Fibroblast of skin of right quadriceps (primary cell): ENCODE results near the gene CARNS1.

Experiments used
- DNase-seq: peaks from one replicate; pipeline ENCODE4 v3.0.0-alpha.2; 2013

Gene CARNS1

DNA sequence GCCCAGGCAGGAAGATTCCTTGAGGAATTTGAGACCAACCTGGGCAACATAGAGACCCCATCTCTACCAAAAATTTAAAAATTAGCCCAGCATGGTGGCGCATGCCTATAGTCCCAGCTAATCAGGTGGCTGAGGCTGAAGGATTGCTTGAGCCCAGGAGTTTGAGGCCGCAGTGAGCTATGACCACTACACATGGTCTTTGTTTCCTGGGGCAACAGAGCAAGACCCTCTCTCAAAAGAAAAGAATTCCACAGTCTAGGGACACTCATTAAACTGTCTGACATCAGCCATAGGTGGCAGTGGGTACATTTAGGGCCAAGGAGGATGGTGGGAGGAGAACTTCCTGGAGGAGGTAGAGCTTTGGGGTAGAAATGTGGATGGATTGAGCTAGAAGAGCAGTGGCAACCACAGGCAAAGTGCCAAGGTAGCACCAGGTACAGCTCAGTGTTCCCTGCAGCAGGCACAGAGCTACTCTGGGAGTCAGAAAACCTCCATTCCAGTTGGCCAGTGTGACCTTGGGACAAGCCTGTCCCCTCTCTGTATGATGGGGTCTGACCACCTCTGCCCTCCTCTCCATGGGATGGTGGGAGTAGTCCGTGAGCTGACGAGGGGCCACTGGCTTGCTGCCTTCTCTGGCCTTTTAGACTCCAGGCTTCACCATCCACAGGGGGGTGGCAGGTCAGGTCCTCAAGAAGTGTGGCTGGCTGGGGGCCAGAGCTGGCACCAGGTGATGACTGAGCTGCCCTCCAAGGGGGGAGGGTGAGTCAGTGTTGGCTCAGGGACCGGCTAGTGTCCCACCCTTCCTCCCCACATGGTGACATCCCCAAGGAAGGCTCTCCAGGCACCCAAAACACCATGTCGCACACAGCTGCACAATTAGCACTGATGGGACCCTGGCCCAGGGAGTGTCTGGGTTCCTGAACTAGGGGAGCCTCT, 38.3 kb upstream of the CARNS1 start:
- no peak for DNase-seq

DNA sequence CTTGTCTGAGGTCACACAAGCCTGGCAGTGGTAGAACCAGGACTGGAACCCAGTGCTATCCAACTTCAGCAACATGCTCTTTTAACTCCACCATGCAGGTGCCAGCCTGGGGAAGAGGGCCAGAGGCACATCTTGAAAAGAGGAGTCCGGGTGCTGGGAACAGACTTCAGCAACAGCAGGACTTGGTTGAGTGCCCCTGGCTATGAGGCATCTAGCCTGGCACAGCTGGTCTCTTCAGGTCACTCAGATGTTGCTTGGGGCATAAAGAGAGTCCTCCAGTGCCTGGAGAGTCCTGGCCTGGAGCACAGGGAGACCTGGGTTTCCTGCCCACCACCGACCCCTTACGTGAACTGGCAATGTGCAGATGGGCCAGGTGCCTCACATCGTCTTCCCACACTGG, 36.9 kb upstream of the CARNS1 start:
- no peak for DNase-seq

DNA sequence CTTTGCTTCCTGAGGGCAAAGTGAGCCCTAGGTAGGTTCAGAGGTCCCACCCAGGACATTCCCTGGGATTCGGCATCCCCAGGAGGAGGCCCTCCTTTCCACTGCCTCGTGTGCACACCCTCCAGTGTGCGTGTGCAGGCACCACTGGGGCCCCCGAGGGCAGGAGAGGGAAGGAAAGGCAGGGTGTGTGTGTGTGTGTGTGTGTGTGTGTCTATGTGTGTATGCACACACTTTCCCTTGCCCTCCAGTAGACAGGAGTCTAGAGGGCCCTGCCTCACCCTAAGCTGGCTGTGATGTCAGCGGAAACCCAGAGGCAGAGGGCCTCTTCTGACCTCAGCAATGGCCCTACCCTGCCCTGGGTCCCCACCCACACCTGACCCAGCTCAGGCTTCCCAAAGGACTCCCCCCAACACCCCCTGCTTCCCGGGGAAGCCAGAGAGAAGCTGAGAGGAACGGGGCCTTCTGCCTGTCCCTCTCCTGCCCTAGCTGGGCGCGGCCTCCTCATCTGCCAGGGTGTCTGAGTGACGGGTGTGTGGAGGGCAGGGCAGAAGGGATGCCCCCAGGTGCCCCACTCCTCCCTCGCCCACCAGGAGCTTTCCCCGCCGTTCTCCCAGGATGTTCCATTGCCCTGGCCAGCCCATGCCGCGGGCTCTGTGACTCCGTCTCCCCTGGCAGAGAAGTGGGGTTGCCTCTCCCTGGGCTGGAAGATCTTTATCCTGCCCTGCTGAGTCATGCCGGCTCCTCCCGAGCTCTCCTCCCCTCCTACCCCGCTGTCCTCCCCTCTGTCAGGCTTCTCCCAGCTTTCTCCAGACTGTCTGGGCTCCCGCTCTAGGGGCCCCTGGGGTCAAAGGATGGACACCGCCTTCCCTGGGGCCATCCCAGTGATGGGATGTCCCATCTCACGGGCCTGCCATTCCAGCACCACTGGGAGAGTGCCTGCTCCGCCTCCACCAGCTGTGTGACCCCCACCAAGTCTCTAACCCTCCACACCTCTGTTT, 36.1 kb upstream of the CARNS1 start:
- DNase-seq: peak; percentile 52

DNA sequence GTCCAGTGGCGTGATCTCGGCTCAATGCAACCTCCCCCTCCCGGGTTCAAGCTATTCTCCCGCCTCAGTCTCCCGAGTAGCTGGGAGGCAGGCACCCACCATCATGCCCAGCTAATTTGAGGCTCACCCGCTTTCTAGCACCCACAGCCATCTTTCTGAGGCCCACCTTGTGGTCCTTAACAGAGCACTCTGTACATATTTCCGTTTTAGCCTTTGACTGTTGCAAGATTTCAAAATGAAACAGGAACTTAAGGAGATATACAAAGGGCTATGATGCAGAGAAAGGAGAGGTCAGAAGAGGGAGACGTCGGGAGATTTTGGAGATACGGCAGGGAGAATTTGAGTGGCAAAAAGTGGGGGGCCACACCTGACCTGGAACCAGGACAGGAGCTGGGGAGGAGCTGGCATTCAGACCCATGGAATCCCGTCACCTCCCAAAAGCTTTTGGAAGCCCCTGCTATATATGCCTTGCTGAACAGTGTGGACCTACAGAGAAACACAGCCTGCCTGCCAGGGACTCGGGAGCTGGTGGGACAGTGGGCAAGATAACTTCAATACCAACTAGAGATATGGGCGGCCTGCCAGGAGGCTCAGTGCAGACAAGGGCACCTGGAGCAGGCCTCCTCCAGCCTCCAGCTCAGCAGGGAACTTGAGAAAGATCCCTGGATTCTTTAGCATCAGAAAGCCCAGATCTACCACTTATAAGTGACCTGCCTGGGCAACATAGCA, 34.1 kb upstream of the CARNS1 start:
- DNase-seq: no peak

DNA sequence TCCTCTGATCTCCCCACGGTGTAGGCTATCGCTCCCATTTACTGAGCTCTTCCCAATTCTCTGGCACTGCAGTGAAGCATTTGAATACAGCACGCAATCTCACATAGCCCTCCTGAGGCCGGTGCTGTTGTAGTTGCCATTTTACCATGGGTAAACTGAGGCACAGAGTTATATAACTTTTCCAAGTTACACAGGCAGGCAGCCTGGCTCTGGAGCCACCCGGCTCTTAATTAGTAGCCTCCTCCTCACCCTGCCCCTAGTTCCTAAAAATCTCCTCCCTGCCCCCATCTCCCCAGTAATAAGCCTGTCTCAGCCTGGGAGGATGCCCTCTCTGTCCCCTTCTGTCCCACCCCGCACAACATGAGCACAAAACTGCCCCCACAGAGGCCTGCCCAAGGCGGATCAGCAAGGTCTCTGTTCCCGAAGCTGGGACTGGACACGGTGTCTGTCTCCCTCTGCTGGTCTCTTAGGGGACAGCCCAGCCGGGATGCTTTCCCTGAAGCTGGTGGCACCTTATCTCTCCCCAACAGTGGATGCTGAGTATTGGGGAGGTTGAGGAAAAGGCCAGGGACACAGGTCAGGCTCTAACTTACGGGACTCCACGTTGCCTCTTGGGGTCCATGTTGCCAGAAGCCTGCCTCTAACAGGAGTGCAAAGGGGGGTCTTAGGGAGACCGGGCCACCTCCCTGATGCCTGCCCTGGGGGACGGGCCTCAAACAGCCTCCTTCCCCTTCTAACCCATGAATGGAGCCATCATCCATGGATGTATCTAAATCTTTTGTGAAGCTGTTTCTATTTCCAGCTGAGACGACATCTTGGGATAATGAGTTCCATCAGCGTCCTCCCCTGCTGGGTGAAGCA, 33.0 kb upstream of the CARNS1 start:
- peak; percentile 70 for DNase-seq

DNA sequence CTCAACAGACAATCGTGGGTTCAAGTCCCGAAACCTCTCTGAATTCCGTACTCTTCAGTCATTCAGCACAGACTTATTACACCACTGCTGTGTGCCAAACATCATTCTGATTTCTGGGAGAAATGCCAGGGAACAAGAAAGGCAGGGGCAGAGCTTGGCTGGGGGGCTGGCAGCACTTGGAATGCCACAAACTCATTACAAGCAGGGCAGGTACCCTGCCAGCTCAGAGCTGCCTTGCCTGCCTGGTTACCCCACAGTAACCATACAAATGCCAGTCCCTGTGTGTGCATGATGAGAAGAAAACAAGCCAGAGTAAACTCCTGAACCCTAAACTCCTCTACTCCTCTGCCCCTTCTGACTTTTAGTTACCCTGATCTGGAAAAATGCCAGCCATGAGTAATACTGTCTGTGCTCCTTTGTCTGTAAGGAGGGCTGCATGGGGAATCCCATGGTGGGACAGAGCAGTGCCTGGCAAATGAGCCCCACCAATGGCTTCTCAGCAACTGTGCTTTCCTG, 30.6 kb upstream of the CARNS1 start:
- peak; percentile 68 for DNase-seq

DNA sequence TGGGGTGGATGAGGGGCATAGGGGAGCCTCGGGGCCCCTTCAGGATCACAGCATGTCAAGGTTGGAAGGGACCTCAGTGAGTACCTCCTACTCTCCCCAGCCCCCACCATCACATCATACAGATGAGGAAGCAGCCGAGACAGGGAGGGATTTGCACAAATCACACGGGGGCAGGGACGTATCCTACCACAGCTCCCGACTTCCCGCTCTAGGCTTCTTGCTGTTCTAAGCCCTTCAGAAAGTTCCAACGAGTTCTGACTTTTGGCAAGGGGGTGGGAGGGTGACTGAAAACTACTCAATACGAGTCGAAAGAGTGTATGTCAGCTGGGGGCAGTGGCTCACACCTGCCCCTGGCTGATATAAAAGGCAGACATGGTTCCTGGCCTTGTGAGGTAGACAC, 28.4 kb upstream of the CARNS1 start:
- DNase-seq: no peak

DNA sequence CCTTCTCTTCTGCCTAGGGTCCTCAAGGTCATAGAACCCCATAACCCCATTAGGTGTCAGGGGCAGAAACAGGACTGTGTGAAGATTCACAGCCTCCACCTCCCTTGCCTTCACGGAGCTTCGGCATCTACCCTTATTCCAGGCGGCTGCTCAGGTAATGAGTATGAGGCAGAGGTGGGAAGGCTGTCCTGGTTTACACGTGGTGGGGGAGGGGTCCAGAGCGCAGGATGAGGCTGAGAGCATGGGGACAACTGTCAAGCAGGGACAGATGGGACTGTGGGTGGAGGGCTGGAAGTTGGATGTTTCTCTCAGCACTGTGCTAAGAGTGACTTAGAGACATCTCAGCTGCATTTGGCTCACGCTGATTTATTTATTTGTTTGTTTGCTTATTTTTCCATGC, 28.0 kb upstream of the CARNS1 start:
- no peak for DNase-seq

DNA sequence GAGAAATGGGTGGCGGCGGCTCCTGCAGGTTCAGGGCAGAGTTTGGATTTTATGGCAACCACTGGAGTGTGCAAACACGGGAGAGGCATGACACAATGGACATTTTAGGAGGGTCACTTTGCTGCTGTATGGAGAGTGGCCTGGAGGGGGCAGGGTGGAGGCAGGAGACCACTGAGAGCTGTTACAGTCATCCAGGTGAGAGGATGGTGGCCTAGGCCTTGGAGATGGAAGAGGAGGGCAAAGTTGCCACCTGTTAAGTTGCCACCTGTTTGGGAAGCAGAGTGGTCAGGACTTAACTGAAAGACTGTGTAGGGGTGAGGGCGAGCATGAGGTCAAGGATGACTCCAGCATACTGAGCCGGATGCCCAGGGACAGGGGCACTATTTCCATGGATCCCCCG, 26.0 kb upstream of the CARNS1 start:
- DNase-seq: no peak

DNA sequence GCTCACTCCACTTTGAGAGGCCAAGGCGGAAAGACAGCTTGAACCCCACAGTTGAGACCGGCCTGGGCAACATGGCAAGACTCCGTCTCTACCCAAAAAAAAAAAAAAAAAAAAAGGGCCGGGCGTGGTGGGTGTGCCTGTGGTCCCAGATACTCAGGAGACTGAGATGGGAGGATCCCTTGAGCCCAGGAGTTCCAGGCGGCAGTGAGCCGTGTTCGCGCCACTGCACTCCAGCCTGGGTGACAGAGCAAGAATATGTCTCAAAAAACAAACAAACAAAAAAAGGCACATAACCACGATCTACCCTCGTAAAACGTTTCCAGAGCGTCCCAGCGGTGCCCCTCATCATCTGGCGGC, 24.6 kb upstream of the CARNS1 start:
- no peak for DNase-seq

DNA sequence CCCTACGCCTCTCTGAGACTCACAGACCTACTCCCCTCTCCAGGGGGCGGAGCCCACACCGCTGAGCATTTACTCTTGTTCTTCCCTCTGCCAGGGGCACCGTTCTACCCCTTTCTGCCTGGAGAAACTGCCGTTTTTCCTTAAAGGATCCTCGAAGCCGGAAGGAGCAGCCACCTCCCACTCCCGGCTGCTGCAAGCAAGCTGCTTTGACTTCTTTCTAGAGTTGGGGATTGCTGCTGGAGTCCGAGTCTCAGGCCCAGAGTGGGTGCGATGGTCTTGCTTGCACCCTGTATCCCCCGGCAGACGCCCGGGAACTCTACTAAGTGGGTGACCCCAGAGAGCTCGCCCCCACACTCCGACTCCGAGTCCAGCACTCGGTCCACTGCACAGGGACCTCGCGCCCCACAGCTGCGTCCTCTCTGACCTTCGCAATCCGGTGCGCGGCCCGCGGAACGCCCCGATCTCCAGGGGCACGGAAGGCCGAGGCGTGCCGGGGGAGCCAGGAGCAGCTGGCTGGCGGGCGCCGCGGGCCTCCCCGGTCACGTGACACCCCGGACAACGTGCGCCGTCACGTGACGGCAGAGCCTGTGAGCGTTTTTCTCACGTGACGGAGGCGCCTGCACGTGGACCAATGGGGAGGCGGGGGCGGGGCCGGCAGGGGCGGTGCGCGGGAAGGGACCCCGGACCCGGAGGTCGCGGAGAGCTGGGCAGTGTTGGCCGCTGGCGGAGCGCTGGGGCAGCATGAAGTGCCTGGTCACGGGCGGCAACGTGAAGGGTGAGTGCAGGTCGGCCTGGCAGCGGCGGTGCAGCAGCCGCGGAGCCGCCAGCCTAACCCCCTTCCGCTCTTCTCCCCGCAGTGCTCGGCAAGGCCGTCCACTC, 23.9 kb upstream of the CARNS1 start, which contains the start of gene RAD9A:
TSS of gene RAD9A (plus strand) at position 683 of the 879 bp plus-strand sequence. CDS start at position 742, 59 bp downstream.
- DNase-seq: peak; percentile 93

DNA sequence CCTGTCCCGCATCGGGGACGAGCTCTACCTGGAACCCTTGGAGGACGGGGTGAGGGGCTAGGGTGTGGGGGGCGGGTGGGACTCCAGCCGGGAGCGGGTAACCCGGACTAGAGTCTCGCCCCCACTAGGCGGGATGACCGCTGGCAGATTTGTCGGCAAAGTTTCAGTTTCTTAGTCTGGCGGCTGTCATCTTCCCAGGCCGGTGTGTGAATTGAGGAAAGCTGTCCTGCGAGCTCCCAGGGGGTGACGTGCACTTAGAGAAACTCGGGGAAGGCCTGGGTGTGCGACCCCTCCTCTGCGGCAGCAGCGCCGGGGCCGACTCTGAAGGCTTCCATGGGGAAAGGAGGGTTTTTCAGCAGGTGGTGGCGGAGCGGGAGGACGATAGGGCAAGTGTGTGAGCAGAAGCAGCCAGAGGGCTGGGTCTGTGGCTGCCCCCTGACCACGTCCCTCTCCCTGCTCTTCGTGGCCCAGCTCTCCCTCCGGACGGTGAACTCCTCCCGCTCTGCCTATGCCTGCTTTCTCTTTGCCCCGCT, 23.2 kb upstream of the CARNS1 start:
- no peak for DNase-seq

DNA sequence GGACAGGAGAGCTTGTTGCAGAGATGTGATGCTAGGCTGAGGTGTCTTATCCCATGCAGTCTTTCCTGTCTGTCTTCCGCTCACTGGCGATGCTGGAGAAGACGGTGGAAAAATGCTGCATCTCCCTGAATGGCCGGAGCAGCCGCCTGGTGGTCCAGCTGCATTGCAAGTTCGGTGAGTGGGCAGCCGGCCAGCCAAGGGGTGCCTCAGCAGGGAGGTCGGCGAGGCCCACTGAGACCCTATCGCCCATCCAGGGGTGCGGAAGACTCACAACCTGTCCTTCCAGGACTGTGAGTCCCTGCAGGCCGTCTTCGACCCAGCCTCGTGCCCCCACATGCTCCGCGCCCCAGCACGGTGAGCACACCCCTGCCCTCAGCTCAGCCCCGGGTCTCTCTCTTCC, 22.0 kb upstream of the CARNS1 start:
- DNase-seq: no peak

DNA sequence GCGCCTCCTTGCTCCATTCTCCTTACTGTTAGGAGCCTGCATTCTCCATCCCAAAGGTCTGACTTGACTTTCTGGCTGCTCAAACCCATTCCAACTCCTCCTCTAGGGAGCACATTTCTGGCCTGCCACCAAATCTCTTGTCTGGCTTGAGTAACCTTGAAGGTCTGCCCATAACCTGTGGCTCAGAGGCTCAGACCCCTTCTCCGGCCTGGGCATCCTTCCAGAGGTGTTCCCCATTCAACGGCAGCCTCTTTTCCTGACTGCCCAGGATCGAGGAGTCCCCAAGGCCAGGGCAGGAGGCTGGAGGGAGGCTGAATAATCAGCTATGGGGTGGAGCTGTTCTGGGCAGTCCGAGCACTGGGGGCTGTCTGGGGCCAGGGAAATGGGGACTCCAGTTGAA, 21.5 kb upstream of the CARNS1 start:
- no peak for DNase-seq

DNA sequence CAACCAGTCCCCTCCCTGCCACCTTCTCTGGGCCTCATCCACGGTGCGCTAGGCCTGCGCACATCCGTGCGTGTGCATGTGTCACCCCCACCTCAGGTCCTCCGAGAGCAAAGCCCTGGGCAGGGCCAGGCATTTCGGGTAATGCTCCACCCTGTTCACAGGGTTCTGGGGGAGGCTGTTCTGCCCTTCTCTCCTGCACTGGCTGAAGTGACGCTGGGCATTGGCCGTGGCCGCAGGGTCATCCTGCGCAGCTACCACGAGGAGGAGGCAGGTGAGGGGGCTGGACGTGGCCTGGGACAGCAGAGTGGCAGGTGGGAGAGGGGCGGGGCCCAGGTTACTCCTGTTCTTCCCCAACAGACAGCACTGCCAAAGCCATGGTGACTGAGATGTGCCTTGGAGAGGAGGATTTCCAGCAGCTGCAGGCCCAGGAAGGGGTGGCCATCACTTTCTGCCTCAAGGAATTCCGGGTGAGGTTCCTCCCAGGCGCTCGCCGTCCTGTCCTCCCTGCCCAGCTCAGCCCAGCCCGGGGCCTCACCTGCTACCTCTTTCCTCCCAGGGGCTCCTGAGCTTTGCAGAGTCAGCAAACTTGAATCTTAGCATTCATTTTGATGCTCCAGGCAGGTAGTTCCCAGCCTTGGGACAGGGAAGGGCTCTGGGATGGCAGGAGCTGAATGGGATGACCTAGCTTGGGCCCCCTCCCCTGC, 19.8 kb upstream of the CARNS1 start:
- no peak for DNase-seq

DNA sequence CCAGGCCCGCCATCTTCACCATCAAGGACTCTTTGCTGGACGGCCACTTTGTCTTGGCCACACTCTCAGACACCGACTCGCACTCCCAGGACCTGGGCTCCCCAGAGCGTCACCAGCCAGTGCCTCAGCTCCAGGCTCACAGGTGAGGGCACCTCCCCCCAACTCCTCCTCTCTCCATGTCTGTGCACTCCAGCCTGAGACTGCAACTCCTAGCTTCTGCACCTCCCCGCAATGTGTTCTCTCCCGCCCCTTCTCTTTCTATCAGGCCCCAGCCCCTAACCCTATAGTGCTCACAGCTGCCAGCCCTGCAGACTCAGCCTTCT, 19.3 kb upstream of the CARNS1 start:
- no peak for DNase-seq

DNA sequence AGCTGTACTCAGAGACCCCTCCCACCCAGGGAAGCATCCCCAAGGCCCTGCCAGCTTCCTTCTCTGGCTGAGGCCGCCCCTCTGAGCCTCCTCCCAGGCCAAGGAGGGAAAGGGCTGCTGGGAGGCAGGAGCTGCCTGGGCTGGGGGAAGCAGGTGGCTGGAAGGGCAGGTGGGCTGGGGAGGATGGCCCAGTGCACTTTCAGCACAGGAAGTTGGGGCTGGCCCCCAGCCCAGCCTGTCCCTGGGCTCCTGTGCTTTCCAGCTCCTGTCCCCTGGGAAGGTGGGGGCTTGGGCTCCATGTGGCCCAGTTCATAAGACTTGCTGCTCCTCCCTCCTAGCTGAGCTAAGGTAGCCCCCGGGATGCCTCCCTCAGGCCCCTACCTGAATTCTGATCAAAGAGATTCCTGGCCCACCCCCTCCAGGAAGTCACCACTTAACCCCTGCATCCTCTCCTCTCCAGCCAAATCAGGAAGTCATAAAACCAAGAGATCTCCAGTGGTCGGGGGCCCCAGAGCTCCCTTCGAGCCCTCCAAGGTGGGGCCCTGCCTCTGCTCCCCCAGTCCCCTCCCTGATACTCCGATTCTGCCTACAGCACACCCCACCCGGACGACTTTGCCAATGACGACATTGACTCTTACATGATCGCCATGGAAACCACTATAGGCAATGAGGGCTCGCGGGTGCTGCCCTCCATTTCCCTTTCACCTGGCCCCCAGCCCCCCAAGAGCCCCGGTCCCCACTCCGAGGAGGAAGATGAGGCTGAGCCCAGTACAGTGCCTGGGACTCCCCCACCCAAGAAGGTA, 18.7 kb upstream of the CARNS1 start:
- DNase-seq: no peak

DNA sequence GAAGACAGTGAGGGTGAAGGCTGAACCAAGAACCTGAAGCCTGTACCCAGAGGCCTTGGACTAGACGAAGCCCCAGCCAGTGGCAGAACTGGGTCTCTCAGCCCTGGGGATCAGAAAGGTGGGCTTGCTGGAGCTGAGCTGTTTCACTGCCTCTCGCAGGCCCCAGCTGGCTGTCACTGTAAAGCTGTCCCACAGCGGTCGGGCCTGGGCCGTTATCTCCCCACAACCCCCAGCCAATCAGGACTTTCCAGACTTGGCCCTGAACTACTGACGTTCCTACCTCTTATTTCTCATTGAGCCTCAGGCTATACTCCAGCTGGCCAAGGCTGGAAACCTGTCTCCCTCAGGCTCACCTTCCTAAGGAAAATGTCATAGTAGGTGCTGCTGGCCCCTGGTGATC, 17.9 kb upstream of the CARNS1 start:
- DNase-seq: no peak
